ENCODE results near the gene TNF. TPM values are rescaled to one million over a fixed set of nuclear protein-coding genes. Genes with fewer than 3 reads are reported as not detected.

Gene TNF
- total RNA-seq (2021), result not detected in 2 replicates
- long read RNA-seq, result 0 reads

DNA sequence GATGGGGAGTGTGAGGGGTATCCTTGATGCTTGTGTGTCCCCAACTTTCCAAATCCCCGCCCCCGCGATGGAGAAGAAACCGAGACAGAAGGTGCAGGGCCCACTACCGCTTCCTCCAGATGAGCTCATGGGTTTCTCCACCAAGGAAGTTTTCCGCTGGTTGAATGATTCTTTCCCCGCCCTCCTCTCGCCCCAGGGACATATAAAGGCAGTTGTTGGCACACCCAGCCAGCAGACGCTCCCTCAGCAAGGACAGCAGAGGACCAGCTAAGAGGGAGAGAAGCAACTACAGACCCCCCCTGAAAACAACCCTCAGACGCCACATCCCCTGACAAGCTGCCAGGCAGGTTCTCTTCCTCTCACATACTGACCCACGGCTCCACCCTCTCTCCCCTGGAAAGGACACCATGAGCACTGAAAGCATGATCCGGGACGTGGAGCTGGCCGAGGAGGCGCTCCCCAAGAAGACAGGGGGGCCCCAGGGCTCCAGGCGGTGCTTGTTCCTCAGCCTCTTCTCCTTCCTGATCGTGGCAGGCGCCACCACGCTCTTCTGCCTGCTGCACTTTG lies at the start of gene TNF:
Gene TNF (plus strand): TSS at position 231 of the 567 bp plus-strand sequence. CDS start 177 bp downstream, at position 408.
- Histone ChIP-seq H3K9me3 (ENCODE audit: control insufficient read depth, low read depth, low read length) (no peaks in the 10 kb centered on the region), H4K91ac (ENCODE audit: insufficient read length, low read depth, low read length) (no peak within 1 kb of the TSS), H2BK120ac (ENCODE audit: low read depth, low read length, poor library complexity, severe bottlenecking) (no peak within 1 kb of the TSS), H2BK12ac (ENCODE audit: insufficient read length, low read depth, low read length) (no peak within 1 kb of the TSS), H2BK20ac (ENCODE audit: low read depth, low read length, poor library complexity, severe bottlenecking) (no peak within 1 kb of the TSS), H3K79me2 (ENCODE audit: insufficient read depth, low read length) (no peaks in the 10 kb centered on the region), H2AK5ac (ENCODE audit: insufficient read length, low read length) (no peak within 1 kb of the TSS), H4K8ac (replicated peaks; ENCODE audit: insufficient read length, low read depth, low read length) (no peak within 1 kb of the TSS), H3K9ac (ENCODE audit: extremely low read depth, insufficient read length, low read length) (no peak within 1 kb of the TSS), H3K4me1 (ENCODE audit: insufficient read depth, low read length) (no peaks in the 10 kb centered on the region), H3K23ac (ENCODE audit: insufficient read length, low read depth, low read length) (no peak within 1 kb of the TSS), H3K14ac (ENCODE audit: insufficient read depth, low read length) (no peak within 1 kb of the TSS), H3T11ph (ENCODE audit: low read length) (no peak within 1 kb of the TSS), H4K20me1 (ENCODE audit: control insufficient read depth, insufficient read depth, insufficient read length) (no peaks in the 10 kb centered on the region), H3K4me2 (ENCODE audit: insufficient read depth, insufficient read length, low read length) (no peak within 1 kb of the TSS), H4K5ac (ENCODE audit: insufficient read length, low read depth, low read length) (no peak within 1 kb of the TSS), H2BK15ac (ENCODE audit: low read depth, low read length) (no peak within 1 kb of the TSS), H3K56ac (ENCODE audit: insufficient read length, low read depth, low read length) (no peak within 1 kb of the TSS), H3K27ac (ENCODE audit: insufficient read length, low read depth, low read length) (no peak within 1 kb of the TSS), H3K4ac (ENCODE audit: low read depth, low read length) (no peak within 1 kb of the TSS), H3K18ac (ENCODE audit: insufficient read length, low read depth, low read length) (no peak within 1 kb of the TSS), H2AFZ (ENCODE audit: low read length) (no peak within 1 kb of the TSS), H2BK5ac (ENCODE audit: insufficient read length, low read length) (no peak within 1 kb of the TSS), H3K79me1 (ENCODE audit: insufficient read depth, low read depth, low read length, poor library complexity, severe bottlenecking) (no peaks in the 10 kb centered on the region), H3K27me3 (ENCODE audit: insufficient read depth, low read length) (no peaks in the 10 kb centered on the region), H3K23me2 (ENCODE audit: insufficient read length, low read depth, low read length, poor library complexity, severe bottlenecking) (peaks cover 3% of the 10 kb centered on the region)
- Mint-ChIP-seq H3K27me3 (ENCODE audit: low read depth) (peaks cover 33% of the 10 kb centered on the region), H3K36me3 (ENCODE audit: insufficient read depth in 1 of 3, low read depth in 3 of 3) (no peaks in the 10 kb centered on the region), H3K9me3 (no peaks in the 10 kb centered on the region; a peak in 1 of 5 replicates), H3K4me3 (no peak within 1 kb of the TSS; a peak in 1 of 5 replicates), H3K27ac (no peak within 1 kb of the TSS), H3K4me1 (peaks cover 20 to 26% of the 10 kb centered on the region in 2 experiments)
- DNase-seq, result no peak
- TF ChIP-seq, protein P1, sequence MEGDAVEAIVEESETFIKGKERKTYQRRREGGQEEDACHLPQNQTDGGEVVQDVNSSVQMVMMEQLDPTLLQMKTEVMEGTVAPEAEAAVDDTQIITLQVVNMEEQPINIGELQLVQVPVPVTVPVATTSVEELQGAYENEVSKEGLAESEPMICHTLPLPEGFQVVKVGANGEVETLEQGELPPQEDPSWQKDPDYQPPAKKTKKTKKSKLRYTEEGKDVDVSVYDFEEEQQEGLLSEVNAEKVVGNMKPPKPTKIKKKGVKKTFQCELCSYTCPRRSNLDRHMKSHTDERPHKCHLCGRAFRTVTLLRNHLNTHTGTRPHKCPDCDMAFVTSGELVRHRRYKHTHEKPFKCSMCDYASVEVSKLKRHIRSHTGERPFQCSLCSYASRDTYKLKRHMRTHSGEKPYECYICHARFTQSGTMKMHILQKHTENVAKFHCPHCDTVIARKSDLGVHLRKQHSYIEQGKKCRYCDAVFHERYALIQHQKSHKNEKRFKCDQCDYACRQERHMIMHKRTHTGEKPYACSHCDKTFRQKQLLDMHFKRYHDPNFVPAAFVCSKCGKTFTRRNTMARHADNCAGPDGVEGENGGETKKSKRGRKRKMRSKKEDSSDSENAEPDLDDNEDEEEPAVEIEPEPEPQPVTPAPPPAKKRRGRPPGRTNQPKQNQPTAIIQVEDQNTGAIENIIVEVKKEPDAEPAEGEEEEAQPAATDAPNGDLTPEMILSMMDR (conservative IDR thresholded peaks at IDR 0.05), result no peak
- WGBS (ENCODE audit: extremely low coverage, insufficient read length, low lambda C conversion rate), result no CpG with 5 or more reads among the region's 19 CpGs
